ENCODE measurements around the gene NHSL2. TPM values are rescaled to one million over a fixed set of nuclear protein-coding genes. Genes with fewer than 3 reads are reported as not detected.

The NHSL2 gene
- total RNA-seq, 1 donor from 2014 or later, result 13.0 TPM

DNA sequence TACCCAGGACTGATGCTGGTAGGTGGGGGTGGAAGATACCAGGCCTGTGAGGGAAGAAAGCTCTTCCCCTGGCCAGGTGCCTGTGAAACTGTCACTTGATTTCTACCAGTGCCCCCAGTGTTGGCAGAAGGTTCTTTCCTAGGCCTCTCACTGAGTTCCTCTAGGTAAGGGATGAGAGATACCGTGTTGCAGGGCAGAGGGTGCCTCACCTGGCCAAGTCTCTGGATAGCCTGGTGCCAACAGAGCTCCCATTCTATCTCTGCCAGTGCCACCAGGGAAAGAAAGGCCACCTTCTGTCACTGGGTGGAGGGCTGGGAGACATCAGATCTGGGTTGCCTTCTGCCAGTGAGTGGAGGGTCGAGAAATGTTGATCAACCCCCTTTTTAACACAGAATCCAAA lies 127.0 kb downstream of the NHSL2 start:
- Mint-ChIP-seq H3K4me3 (ENCODE audit: unreplicated experiment) (no peak overlapping the region), H3K27ac (ENCODE audit: unreplicated experiment) (no peak overlapping the region), H3K9me3 (ENCODE audit: unreplicated experiment) (peaks cover 6% of the 10 kb centered on the region), H3K36me3 (ENCODE audit: low read depth, unreplicated experiment) (peaks cover 2% of the 10 kb centered on the region), H3K4me1 (ENCODE audit: low read depth, unreplicated experiment) (peaks cover 14% of the 10 kb centered on the region), H3K27me3 (ENCODE audit: low read depth, unreplicated experiment) (no peaks in the 10 kb centered on the region)
- Histone ChIP-seq H3K4me3 (ENCODE audit: insufficient read depth, low read depth, low read length) (no peak overlapping the region), H2AFZ (ENCODE audit: low read depth, low read length) (no peak overlapping the region), H3K27me3 (ENCODE audit: insufficient read depth, low read length) (no peaks in the 10 kb centered on the region), H3K27ac (ENCODE audit: low read depth, low read length) (no peak overlapping the region), H3K9ac (ENCODE audit: low read length) (no peak overlapping the region), H3K4me1 (ENCODE audit: insufficient read depth, low read length) (peaks cover 11% of the 10 kb centered on the region), H3K9me3 (ENCODE audit: insufficient read depth, low read depth, low read length) (no peaks in the 10 kb centered on the region), H3K36me3 (ENCODE audit: insufficient read depth, low read length) (no peaks in the 10 kb centered on the region), H3K79me2 (ENCODE audit: insufficient read depth, low read length) (no peaks in the 10 kb centered on the region), H4K20me1 (ENCODE audit: insufficient read depth, low read length) (no peaks in the 10 kb centered on the region), H3K4me2 (ENCODE audit: low read length) (no peak overlapping the region)
- FAIRE-seq (no peak), DNase-seq (ENCODE audit: low read depth) (no peak)
- TF ChIP-seq EZH2 (IDR thresholded peaks at IDR 0.05; ENCODE audit: insufficient read depth, low read length), result no peak
- TF ChIP-seq, protein P1, sequence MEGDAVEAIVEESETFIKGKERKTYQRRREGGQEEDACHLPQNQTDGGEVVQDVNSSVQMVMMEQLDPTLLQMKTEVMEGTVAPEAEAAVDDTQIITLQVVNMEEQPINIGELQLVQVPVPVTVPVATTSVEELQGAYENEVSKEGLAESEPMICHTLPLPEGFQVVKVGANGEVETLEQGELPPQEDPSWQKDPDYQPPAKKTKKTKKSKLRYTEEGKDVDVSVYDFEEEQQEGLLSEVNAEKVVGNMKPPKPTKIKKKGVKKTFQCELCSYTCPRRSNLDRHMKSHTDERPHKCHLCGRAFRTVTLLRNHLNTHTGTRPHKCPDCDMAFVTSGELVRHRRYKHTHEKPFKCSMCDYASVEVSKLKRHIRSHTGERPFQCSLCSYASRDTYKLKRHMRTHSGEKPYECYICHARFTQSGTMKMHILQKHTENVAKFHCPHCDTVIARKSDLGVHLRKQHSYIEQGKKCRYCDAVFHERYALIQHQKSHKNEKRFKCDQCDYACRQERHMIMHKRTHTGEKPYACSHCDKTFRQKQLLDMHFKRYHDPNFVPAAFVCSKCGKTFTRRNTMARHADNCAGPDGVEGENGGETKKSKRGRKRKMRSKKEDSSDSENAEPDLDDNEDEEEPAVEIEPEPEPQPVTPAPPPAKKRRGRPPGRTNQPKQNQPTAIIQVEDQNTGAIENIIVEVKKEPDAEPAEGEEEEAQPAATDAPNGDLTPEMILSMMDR (IDR thresholded peaks at IDR 0.05; ENCODE audit: insufficient read depth, low read depth, low read length), result no peak

DNA sequence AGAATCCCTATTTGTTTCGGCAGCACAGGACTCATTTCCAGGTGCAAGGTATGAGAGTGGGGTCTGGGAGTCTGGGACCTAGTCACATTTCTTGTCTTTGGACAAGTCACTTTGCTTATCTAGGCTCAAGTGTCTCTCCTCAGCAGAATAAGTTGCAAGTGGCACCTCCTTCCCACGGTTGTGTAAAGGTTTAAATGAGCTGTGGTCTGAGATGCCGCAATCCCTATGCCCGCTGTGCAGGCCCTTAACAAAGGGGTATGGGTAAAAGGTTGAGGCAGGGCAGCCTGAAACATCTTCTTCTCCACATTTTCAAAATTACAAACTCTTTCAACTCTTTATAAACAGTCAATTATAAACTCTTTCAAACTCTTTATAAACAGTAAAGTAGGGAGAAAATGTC lies 127.4 kb downstream of the NHSL2 start:
- Histone ChIP-seq H3K9ac (ENCODE audit: low read length) (no peak overlapping the region), H4K20me1 (ENCODE audit: insufficient read depth, low read length) (no peaks in the 10 kb centered on the region), H3K9me3 (ENCODE audit: insufficient read depth, low read depth, low read length) (no peaks in the 10 kb centered on the region), H3K27ac (ENCODE audit: low read depth, low read length) (no peak overlapping the region), H3K27me3 (ENCODE audit: insufficient read depth, low read length) (no peaks in the 10 kb centered on the region), H3K36me3 (ENCODE audit: insufficient read depth, low read length) (no peaks in the 10 kb centered on the region), H3K4me3 (ENCODE audit: insufficient read depth, low read depth, low read length) (no peak overlapping the region), H3K4me2 (ENCODE audit: low read length) (no peak overlapping the region), H2AFZ (ENCODE audit: low read depth, low read length) (no peak overlapping the region), H3K79me2 (ENCODE audit: insufficient read depth, low read length) (no peaks in the 10 kb centered on the region), H3K4me1 (ENCODE audit: insufficient read depth, low read length) (peaks cover 11% of the 10 kb centered on the region)
- H3K36me3 Mint-ChIP-seq (ENCODE audit: low read depth, unreplicated experiment), result peaks cover 2% of the 10 kb centered on the region
- FAIRE-seq (no peak), DNase-seq (ENCODE audit: low read depth) (no peak)
- H3K9me3 Mint-ChIP-seq (ENCODE audit: unreplicated experiment), result peaks cover 6% of the 10 kb centered on the region
- TF ChIP-seq, protein P1 (IDR thresholded peaks at IDR 0.05; ENCODE audit: insufficient read depth, low read depth, low read length), result no peak
- no peak for TF ChIP-seq EZH2 (IDR thresholded peaks at IDR 0.05; ENCODE audit: insufficient read depth, low read length)
- H3K27ac Mint-ChIP-seq (ENCODE audit: unreplicated experiment), result no peak overlapping the region
- no peaks in the 10 kb centered on the region for H3K27me3 Mint-ChIP-seq (ENCODE audit: low read depth, unreplicated experiment)
- no peak overlapping the region for H3K4me3 Mint-ChIP-seq (ENCODE audit: unreplicated experiment)
- peaks cover 18% of the 10 kb centered on the region for H3K4me1 Mint-ChIP-seq (ENCODE audit: low read depth, unreplicated experiment)

DNA sequence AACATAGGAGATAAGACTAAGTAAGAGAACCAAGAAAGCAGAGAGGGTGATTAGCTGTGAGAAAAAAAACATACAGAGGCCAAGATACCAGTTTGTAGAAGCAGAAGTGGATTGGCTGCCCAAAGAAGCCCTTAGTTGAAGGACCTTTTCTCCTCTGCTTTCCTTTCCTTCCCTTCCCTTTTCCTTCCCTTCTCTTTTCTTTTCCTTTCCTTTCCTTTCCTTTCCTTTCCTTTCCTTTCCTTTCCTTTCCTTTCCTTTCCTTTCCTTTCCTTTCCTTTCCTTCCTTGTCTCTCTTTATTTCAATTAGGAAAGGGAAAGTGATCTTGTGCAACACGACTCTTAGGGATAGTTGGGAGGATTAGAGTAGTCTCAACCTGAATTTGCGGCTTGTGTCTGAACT lies 128.2 kb downstream of the NHSL2 start:
- H3K9me3 Mint-ChIP-seq (ENCODE audit: unreplicated experiment), result peaks cover 6% of the 10 kb centered on the region
- Histone ChIP-seq H2AFZ (ENCODE audit: low read depth, low read length) (no peak overlapping the region), H3K9ac (ENCODE audit: low read length) (no peak overlapping the region), H3K4me2 (ENCODE audit: low read length) (no peak overlapping the region), H3K27me3 (ENCODE audit: insufficient read depth, low read length) (no peaks in the 10 kb centered on the region), H3K27ac (ENCODE audit: low read depth, low read length) (no peak overlapping the region), H3K36me3 (ENCODE audit: insufficient read depth, low read length) (no peaks in the 10 kb centered on the region), H3K4me3 (ENCODE audit: insufficient read depth, low read depth, low read length) (no peak overlapping the region), H3K4me1 (ENCODE audit: insufficient read depth, low read length) (peaks cover 11% of the 10 kb centered on the region), H3K9me3 (ENCODE audit: insufficient read depth, low read depth, low read length) (no peaks in the 10 kb centered on the region), H3K79me2 (ENCODE audit: insufficient read depth, low read length) (no peaks in the 10 kb centered on the region), H4K20me1 (ENCODE audit: insufficient read depth, low read length) (no peaks in the 10 kb centered on the region)
- H3K36me3 Mint-ChIP-seq (ENCODE audit: low read depth, unreplicated experiment), result peaks cover 2% of the 10 kb centered on the region
- no peak overlapping the region for H3K4me3 Mint-ChIP-seq (ENCODE audit: unreplicated experiment)
- no peaks in the 10 kb centered on the region for H3K27me3 Mint-ChIP-seq (ENCODE audit: low read depth, unreplicated experiment)
- TF ChIP-seq EZH2 (IDR thresholded peaks at IDR 0.05; ENCODE audit: insufficient read depth, low read length), result no peak
- TF ChIP-seq, protein P1 (IDR thresholded peaks at IDR 0.05; ENCODE audit: insufficient read depth, low read depth, low read length), result no peak
- H3K27ac Mint-ChIP-seq (ENCODE audit: unreplicated experiment), result no peak overlapping the region
- H3K4me1 Mint-ChIP-seq (ENCODE audit: low read depth, unreplicated experiment), result peaks cover 19% of the 10 kb centered on the region
- no peak for DNase-seq (ENCODE audit: low read depth)
- no peak for FAIRE-seq
